GM12864 (cell line): Measurements from ENCODE around the gene PNPLA8.

ENCODE experiments used
- DNase-seq: peaks from one replicate; pipeline ENCODE4 v3.0.0-alpha.2; 2011; ENCODE audit warnings: low read depth
- H3K4me3 ChIP-seq: 2 replicates; pipeline ENCODE4 v1.5.1; 2011; ENCODE audit warnings: mild to moderate bottlenecking, low read depth, low read length, control low read depth
- TF ChIP-seq, protein P1 (sequence below): IDR thresholded peaks from 2 replicates; pipeline ENCODE4 v1.5.1; 2011; ENCODE audit warnings: low read depth, mild to moderate bottlenecking, moderate library complexity, low read length, control low read depth, inconsistent platforms; ENCODE audit errors: missing control alignments

PNPLA8 gene

DNA sequence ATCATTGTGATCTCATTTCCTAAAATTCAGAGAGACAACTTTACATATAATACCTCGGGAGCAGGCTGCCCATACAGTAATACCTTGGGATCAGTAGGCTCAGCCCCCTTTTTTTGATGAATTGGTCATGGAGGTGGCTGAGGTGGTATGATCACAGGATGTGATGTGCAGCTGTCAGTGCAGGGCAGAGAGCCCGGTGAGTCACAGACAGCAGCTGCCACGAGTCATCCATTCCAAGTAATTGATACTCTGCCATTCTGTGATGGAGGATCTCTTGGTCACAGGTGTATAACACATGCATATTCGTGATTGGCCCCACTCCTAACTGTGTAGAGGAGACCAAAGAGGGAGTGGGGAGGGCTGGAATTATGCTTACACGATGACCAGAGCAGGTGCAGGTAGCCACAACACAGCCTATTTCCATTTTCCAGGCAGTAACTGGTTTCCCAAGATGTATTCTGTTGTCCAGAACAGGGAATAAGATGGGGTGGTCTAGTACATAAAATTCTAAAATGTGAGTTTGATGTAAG, 83.8 kb downstream of the PNPLA8 start:
- TF ChIP-seq, protein P1, sequence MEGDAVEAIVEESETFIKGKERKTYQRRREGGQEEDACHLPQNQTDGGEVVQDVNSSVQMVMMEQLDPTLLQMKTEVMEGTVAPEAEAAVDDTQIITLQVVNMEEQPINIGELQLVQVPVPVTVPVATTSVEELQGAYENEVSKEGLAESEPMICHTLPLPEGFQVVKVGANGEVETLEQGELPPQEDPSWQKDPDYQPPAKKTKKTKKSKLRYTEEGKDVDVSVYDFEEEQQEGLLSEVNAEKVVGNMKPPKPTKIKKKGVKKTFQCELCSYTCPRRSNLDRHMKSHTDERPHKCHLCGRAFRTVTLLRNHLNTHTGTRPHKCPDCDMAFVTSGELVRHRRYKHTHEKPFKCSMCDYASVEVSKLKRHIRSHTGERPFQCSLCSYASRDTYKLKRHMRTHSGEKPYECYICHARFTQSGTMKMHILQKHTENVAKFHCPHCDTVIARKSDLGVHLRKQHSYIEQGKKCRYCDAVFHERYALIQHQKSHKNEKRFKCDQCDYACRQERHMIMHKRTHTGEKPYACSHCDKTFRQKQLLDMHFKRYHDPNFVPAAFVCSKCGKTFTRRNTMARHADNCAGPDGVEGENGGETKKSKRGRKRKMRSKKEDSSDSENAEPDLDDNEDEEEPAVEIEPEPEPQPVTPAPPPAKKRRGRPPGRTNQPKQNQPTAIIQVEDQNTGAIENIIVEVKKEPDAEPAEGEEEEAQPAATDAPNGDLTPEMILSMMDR, result no peak
- no peak overlapping the region for H3K4me3 ChIP-seq
- DNase-seq, result no peak

DNA sequence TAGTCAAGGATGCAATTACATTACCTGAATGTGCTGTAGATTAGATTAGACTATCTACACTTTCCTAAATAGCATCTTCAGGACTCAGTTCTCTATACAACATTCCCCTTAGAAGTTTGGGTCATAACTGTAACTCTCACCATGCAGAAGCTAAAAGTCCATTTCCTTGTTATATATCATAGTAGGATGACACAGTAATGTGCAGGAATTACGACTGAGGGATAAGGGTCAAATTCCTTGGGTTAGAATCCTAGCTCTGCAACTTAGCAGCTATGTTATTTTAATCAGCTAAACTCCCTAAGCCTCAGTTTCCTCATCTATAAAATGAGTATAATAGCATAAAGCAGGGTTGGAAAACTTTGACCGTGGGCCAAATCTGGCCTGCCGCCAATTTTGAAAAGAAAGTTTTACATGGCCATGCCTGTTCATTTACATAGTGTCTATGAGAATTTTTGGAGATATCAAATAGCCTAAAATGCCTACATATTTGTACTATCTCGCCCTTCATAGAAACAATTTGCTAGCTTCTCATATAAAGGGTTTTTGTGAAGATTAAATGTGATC, 84.5 kb downstream of the PNPLA8 start:
- TF ChIP-seq, protein P1, result no peak
- H3K4me3 ChIP-seq, result no peak overlapping the region
- DNase-seq, result no peak

DNA sequence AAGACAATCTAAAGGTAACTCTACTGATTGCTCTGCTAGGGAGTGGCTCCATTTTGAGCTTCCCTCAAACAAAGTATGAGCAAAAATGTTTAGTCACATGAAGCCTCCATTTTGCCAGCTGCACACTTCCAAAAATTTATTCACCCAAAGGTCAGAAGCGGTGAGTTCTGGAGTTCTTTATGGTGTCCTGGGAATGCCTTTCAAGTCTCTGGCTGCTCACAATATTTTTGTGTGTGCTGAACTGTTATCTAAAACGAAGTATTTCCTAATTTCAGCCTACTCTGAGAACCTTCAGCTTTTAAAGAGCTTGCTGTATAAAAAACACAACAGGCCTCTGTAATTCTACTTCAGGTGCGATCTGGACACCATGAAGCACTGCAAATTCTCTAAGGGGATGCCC, 85.3 kb downstream of the PNPLA8 start:
- DNase-seq, result no peak
- TF ChIP-seq, protein P1, result no peak
- H3K4me3 ChIP-seq, result no peak overlapping the region

DNA sequence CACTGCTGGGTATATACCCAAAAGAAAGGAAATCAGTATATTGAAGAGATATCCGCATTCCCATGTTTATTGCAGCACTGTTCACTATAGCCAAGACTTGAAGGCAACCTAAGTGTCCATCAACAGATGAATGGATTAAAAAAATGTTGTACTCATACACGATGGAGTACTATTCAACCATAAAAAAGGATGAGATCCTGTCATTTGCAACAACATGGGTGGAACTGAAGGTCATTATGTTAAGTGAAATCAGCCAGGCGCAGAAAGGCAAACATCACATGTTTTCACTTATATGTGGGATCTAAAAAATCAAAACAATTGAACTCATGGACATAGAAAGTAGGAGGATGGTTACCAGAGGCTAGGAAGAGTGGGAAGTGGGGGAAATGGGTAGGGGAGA, 89.0 kb downstream of the PNPLA8 start:
- H3K4me3 ChIP-seq, result no peak overlapping the region
- TF ChIP-seq, protein P1, result no peak
- no peak for DNase-seq

DNA sequence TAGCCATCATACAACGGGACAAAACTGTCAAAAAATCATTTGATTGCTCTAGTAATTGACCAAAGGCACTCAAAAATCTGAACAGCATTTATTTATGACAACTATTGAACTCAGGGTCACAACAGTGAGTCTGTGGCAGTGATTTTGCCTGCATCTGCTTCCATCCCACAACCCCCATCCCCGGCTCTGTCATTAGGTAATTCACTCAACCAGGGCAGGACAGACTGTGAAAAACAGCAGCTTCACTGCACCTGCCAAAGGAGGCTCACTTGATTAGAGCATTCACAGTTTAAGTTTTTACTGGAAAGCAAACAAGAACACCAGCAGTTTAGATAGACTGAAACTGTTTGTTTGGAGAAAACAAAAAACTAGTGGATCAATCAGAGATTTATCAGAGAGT, 91.9 kb downstream of the PNPLA8 start:
- no peak overlapping the region for H3K4me3 ChIP-seq
- no peak for DNase-seq
- TF ChIP-seq, protein P1, result no peak

DNA sequence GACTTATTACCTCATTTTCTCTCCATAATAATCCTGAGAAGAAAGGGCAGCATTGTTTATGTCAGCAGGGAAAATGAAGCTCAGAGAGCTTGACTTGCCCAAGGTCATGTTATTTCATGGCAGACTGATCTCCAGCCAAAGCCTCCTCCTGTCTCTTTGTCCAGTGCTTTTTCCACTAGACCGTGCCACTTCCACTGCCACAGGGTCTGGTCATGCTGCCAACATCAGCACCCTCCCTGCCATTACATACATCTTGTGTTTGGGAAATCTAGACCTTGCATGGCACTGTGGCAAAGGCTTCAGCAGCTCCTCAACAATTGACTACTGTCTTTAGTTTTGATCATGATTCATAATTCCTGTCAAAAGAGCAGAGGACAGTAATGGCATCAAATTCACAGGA, 94.8 kb downstream of the PNPLA8 start:
- H3K4me3 ChIP-seq, result no peak overlapping the region
- no peak for DNase-seq
- TF ChIP-seq, protein P1, result no peak

DNA sequence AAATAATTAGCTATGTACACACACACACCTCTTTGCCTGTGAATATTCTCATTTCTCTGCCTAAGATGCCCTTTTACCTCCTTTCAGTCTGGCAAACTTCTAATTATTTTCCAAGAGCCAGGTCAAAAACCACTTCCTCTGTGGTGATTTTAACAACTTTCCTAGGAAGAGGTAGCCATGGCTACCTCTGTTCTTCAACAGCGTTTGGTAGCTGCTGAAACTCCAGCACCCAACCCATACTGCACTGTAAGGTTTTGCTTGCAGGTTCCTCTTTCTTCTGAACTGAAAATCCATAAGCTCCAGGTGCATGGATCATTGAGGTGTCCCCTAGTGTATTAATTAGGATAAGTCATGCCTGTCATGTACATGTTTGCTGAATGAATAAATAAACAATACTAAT, 95.3 kb downstream of the PNPLA8 start:
- no peak overlapping the region for H3K4me3 ChIP-seq
- DNase-seq, result no peak
- TF ChIP-seq, protein P1, result no peak
